Activated gamma-delta T cell treated with Interleukin-2 at 50 U/mL for 16 hours (primary cell): ENCODE measurements around the gene GBE1.

Experiments used
- DNase-seq: peaks from one replicate; pipeline ENCODE4 v3.0.0-alpha.2; 2020

The GBE1 gene

DNA sequence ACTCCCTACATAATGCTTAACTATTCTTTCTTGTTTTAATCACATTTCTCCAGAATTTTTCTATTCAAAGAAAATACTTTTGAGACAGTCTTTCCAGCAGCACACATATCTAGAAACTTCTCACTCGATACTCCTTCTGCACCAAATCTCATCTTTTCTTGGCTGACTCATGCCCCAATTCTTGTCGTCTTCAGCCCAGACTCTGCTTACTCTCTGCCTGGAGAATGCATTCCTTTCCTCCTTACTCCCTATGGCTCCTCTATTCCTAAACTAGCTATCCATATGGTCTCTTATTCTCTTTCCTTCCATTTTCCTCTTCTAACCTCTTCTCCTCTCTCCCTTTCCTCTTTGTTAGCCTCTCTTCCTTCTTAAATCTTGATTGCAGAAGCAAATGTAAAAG lies 158.7 kb downstream of the GBE1 start:
- no peak for DNase-seq

DNA sequence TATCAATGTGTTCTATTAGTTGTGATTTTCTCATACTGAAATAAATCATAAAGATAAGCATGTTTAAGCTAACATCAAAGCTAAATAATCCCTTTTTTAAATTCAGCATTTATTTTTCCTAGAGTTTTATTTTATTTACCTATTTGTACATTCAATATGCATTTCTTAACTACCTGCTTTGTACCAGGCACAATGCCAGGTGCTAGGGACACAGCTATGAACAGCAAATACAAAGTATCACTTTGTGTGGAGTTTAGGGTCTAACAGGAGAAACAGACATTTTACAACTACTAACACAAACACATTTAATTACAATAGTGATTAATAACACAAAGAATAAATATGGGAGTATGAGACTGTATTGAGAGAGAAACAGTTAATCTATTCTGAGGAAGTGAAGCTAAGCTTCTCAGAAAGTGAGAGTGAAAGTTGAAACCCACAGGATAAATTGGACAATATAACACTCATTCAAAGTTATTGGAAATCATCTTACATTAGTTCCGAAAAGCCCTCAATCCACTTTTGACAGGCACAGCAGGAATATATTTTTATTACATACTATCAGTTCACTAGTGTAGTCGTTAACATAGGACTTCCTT lies 159.6 kb downstream of the GBE1 start:
- DNase-seq: no peak

GRCh38 chr3:81592101-81592500 lies 169.3 kb downstream of the GBE1 start:
- no peak for DNase-seq

GRCh38 chr3:81585937-81586336 lies 175.5 kb downstream of the GBE1 start:
- no peak for DNase-seq

GRCh38 chr3:81585056-81585455 lies 176.4 kb downstream of the GBE1 start:
- no peak for DNase-seq

DNA sequence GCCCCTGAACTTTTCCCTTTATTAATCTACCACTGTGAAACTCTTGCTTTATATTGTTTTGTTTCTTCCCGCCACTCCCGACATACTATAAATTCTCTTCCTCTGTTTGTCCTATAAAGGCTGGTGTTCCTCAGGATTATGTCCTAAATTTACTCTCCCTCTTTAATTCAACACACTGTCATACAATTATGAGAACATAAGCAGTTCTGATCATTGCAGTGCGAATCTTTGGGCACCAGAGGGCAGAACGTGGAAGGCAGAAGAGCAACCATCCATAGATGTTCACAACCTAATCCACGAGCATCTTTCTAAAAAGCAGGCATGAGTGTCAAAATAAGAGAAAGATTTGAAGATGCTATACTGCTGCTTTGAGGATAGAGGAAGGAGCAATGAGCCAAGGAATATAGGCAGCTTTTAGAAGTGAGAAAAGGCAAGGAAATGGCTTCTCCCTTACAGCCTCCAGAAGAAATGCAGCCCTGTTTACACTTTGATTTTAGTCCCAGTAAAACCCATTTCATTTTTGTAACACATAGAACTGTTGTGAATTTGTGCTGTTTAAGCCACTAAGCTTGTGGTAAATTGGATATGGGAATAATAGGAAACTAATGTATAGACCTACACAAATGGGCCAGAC lies 179.4 kb downstream of the GBE1 start:
- no peak for DNase-seq

DNA sequence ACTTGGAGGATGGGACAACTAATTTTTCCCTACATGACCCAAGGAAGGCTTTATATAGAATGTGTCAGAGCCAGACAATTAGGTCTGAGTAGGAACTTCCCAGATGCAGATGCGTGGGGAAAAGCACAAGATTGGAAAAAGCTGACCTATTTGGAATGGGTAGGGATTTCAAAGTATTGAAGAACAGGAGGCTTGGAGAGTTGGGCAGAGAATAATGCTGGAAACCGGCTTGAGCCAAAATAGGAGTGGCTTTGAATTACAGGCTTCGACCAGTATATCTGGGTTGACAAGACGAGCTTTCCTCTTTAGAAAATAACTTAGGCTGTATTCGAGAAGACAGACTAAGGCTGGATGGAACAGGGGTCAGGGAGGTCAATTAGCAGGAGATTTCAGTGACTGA lies 181.1 kb downstream of the GBE1 start:
- no peak for DNase-seq

DNA sequence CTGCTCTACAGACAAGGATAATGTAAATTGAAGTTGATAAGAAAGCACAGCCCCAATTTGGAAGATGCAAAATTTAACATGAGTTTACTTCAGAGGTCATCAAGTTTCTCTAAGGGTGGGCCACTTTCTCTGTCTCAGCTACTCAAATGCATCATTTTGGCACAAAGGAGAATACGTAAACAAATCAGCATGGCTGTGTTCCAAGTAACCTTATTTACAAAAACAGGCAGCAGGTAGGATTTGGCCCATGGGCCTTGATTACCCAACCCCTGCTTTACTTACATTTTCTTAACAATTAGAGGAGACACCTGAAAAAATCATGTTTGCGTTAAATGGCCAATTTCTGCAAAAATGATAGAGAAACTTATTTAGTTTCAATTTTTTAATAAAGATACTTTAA lies 181.7 kb downstream of the GBE1 start:
- no peak for DNase-seq

DNA sequence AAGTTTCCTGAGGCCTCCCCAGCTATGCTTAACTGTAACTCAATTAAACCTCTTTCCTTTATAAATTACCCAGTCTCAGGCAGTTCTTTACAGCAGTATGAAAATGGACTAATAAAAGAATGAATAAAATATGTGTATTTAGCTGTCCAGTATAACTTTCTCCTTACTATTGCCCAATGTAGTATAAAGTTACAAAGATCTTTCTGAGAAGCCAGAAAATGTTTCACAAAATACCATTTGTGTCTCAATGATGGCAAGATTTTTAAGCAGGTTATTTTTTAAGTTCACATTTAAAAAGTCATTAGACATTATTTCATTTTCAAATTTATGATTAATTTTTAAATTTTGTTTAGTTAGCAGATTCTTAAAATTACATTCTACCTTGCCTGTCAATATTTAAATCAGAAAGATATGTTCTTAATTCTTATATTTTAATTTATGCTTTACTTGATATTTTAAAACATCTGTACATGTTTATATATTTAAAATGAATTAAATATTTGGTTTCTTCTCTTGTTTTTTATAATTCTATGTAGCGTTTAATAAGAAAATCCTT lies 189.2 kb downstream of the GBE1 start:
- DNase-seq: no peak

GRCh38 chr3:81568378-81568777 lies 193.1 kb downstream of the GBE1 start:
- DNase-seq: no peak

DNA sequence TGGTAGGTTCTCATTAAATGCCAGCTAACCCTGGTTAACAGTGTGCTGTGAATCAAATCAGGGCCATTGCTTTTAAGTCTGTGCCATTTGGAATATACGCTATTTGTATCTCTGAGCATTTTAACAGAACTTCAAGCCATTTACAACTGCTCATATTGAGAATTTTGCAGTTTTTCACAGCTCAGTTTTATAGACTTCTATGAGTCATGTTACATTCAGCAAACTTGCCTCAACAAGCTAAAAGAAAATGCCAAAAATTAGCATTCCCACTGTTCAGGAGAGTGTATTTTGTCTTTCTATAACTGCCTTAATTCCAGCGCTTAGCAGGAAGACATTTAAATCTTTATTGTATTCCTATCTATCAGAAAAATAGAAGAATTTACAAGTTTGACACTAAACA lies 196.4 kb downstream of the GBE1 start:
- DNase-seq: no peak

DNA sequence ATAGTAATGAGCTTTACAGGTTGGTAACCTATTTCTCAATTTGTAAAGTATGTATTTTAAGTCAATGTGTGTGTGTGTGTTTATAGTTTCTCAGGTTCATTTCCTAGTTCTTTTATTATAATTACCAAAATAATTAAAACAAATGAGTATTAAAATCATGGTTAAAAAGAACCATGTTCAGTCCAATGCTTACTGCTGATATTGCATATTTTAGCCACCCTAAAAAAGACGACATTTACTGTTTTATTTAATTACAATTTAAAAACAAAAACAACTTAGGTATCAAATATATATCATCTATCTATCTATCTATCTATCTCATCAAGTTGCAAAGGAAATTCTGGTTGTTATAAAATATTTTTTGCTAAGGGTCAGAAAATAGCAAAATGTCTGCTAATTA lies 203.3 kb downstream of the GBE1 start:
- no peak for DNase-seq

- DNase-seq: no peak
Measured at GRCh38 chr3:81554801-81555200, 206.6 kb downstream of the GBE1 start.

- no peak for DNase-seq
Measured at GRCh38 chr3:81554388-81554787, 207.1 kb downstream of the GBE1 start.

DNA sequence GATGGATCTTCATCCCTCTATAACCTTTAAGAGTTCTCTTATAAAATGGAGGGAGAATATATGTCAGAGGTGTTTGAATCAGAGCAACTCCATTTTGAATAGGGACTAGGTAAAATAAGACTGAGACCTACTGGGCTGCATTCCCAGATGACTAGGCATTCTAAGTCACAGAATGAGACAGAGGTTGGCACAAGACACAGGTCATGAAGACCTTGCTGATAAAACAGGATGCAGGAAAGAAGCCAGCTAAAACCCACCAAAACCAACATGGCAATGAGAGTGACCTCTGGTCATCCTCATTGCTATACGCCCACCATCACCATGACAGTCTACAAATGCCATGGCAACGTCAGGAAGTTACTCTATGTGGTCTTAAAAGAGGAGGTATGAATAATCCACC lies 211.0 kb downstream of the GBE1 start:
- no peak for DNase-seq

DNA sequence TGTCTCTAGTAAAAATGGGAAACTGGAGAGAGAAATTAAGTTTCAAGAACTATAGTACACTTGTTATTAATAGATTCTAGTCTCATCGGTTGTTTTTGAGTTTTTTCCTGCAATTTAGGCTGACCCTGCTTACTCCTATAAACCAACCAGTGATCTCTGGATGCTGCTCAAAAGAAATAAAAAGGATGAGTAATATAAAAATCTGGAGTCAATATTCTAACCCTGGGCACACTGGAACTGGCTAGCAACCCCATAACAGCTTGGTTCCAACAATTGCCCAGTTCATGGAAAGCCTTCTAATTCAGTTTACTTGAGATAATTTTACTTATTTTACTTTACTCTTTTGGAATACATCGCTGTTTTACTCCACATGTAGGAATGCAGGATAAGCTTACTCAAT lies 211.6 kb downstream of the GBE1 start:
- DNase-seq: no peak

- no peak for DNase-seq
Measured at GRCh38 chr3:81549388-81549787, 212.1 kb downstream of the GBE1 start.

DNA sequence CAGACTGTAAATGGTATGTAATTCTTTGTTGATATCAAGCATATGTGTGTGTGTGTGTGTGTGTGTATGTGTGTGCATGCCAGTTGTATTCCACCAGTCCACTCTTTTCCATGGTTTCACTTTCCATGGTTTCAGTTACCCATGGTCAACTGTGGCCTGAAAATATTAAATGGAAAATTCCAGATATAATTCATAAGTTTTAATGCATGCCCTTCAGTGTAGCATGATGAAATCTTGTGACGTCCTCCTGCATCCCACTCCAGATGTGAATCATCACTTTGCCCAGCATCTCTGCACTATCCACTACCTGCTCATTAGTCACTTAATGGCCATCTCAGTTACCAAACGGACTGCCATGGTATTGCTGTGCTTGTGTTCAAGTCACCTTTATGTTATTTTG lies 215.9 kb downstream of the GBE1 start:
- no peak for DNase-seq

DNA sequence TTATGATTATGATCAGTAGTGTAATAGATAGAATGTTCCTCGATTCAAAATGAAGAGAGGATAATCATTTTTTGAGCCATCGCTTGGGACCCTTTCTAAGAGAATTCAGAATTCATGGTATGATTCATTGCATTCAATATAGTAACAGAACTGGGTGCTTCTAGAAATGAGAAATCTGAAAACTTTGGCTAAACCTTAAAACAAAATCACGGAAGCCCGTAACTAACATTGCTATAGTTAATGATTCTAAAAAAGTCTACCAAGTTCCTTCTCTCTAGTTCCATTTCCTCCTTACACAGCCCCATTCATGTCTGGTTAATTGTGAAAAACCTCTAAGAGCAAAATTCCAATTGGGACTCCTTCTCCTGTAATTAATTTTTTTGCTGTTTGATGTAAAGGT lies 217.1 kb downstream of the GBE1 start:
- DNase-seq: no peak

DNA sequence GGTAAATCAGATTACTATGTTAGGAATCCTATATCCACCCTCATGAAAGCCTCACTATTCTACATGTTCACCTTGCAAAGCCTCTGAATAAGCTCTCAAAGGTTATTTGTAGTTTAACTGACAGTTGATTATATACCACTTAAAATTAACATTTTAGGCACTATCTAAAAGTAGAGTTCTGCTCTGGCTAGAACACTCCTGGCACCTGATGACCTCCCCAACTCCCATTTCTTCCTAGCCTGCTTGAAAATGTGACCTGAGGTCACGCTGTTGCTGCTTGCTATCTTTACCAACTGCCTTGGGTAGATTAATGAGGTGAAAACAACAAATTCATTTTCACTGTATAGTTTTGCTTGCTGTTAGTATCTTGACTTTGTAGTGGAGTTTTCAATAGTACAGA lies 220.7 kb downstream of the GBE1 start:
- DNase-seq: no peak

GRCh38 chr3:81531846-81532245 lies 229.6 kb downstream of the GBE1 start:
- no peak for DNase-seq

- DNase-seq: no peak
Measured at GRCh38 chr3:81531263-81531662, 230.2 kb downstream of the GBE1 start.

DNA sequence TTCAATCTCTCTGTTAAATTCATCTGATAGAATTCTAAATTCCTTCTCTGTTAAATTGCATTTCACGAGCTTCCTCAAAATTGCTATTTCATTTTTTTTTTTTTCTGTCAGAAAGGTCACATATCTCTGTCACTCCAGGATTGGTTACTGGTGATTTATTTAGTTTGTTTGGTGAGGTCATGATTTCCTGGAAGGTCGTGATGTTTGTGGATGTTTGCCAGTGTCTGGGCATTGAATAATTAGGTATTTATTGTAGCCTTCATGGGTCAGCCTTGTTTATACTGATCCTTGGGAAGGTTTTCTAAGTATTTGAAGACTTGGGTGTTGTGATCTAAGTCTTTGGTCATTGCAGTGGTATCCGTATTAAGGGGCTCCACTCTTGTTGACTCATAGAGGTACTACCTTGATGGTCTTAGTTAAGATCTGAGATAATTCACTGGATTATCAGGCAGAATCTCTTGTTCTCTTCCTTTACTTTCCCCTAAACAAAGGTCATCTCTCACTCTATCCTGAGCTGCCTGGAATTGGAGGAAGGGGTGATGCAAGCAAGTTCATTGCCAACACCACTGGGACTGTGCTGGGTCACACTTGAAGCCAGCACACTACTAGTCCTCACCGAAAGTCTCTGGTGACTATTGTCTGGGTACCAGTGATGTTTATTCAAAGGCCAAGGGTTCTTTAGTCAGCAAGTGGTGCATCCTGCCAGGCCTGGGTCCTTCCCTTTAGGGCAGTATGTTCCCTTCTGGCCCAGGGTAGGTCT lies 231.1 kb downstream of the GBE1 start:
- no peak for DNase-seq

- no peak for DNase-seq
Measured at GRCh38 chr3:81521855-81522254, 239.6 kb downstream of the GBE1 start.
